IPS DF 19.7 (cell line): ENCODE measurements around the gene IQSEC1.
"Not testable (repeated sequence)": the region's sequence is repeated elsewhere in the genome, so short reads cannot be mapped to it uniquely, and the experiment has no call there.

Source experiments
- DNase-seq: peaks from one replicate; pipeline ENCODE4 v3.0.0-alpha.2; 2013; ENCODE audit warnings: low read depth, low spot score

Gene IQSEC1

DNA sequence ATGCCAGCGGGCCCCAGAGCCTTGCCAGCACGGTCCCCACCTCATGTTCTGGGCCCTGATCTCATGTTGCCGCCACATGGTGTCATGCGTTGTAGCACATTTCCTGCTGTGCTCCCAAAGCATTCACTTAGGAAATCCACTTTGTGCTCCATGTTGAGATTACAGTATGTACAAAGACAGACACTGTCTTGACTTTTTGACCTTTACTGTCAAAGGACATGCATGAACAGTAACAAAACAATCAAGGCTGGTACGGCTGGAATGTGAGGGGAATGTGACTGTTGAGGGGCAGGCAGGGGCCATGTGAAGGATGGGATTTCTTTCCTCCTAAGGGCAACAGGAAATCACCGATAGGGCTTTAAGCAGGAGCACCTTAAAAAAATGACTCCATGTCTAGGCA lies 178.6 kb downstream of the IQSEC1 start:
- no peak for DNase-seq

DNA sequence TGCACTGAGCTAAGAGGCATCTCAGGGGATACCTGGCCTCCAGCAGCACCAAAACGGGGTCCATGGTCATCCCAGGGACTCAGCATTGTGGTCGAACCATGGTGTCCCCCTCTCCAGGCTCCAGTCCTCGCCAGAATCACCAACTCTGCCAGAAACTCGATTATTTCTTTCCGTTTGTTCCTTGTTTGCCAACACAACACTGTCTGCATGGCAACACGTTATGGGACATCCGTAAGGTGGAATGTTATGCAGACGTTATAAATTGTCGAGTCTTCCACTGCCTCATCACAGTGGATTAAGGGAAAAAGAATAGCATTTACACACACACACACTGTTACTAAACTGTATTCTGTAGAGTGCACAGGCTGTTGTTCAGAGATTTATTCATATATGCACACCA lies 179.4 kb downstream of the IQSEC1 start:
- no peak for DNase-seq

DNA sequence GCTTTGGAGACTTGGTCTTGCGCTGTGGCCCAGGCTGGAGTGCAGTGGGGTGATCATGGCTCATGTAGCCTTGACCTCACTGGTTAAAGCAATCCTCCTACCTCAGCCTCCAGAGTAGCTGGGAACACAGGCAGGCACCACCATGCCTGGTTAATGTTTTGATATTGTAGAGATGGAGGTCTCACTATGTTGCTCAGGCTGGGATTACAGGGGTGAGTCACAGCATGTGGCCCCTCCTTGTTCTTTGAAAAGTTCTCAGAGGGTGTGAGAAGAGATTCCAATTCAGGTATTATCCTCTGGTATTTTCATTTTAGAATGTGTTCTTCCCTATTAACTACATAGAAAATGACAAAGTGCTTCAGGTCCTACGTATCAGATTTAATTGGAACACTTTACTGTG lies 180.0 kb downstream of the IQSEC1 start:
- DNase-seq = no peak

DNA sequence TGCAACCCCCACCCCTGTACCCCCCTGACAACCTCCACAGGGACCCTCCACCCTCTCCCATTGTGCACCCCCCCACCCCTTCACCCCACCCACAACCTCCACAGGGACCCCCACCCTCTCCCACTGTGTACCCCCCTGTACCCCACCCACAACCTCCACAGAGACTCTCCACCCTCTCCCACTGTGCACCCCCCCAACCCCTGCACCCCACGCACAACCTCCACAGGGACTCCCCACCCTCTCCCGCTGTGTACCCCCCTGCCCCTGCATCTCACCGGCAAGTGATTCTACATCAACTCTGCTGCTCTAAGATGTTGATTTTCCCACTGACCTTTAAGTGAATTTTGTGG lies 180.4 kb downstream of the IQSEC1 start:
- no peak for DNase-seq

DNA sequence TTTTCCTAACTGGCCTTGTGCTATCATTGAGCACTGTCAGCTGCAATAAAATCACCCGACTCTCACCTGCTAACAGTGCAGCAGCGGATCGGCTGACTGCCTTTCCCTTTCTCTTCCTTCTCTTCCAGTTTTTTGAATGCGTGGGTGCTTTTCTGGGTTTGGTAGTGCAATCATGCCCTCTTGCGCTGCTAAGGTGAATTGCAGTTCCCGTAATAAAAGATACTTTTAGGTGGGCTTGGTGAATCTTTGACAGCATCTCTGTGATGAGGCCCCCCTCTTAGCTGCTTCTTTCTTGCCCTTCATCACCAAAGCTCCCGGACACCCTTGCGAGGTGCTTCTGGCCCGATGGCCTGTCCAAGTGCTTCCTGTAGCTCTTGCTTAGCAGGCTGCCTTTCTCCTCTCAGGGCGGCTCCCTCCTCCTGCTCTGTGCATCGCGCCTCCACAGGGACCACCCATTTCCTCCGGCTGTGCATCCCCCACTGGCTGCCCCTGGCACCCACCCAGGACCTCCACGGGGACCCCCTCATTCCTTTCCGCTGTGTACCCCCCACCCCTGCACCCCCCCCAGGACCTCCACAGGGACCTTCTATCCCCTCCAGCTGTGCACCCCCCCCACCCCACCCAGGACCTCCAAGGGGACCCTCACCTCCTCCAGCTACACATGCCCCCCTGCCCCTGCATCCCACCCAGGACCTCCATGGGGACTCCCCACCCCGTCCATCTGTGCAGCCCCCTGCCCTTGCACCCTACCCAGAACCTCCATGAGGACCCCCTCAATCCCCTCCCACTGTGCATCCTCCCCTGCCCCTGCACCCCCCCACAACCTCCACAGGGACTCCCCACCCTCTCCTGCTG lies 181.0 kb downstream of the IQSEC1 start:
- DNase-seq = no peak

DNA sequence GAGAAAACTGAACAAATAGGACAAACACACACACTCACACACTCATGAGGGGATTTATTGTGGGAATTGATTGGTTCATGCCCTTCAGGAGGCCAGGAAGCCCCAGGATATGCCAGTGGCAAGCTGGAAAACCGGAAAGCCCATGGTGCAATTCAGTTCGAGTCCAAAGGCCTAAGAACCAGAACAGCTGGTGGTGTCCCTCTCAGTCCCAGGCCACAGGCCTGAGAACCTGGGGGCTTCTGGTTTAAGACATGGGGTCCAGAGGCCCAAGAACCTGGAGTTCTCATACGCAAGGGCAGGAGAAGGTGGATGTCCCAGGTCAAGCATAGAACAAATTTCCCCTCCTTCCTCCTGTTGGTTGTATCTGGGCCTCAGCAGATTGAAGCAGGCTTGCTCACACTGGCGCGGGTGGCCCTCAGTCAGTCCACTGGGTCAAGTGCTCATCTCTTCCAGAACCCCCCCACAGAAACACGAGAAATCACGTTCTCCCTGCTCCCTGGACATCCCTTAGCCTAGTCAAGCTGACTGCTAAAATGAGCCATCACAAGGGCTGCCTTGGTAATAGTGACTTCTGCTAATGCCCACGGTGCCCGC lies 181.7 kb downstream of the IQSEC1 start:
- DNase-seq = no peak

DNA sequence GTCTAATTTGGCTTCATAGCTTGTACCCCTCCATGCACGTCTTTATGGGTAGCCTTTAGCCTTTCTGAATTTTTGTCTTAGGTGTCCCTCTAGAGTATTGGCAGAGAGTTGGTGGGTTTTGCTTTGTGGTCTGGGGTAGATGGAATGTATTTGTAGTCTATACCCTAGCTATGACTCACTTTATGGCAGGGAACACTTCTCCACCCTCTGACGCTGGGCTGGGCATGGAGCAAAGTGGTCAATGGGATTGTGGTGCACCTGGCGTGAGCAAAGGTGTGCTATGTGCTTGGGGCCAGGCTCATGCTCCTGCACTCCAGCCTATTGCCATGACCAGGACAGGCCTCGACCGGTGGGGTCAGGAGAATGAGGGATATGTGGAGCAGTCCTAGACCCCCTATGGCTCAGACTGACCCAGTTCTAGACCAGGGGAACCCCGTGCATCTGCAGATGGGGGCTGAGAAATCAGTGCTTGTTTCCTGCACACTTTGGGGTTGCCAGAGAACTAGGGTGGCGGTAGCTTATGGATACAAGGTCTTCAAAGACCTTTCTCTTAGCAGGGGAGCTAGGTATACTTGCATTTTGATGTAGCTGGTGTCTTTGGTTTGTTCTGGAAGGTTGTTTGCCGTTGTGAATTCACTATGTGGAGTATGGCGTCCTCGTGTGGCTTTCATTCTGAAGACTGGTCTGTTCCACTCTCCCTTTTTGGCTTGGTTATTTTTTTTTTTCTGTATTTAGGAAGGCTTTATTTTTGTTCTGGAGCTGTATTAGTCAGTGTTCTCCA lies 182.4 kb downstream of the IQSEC1 start:
- no peak for DNase-seq

DNA sequence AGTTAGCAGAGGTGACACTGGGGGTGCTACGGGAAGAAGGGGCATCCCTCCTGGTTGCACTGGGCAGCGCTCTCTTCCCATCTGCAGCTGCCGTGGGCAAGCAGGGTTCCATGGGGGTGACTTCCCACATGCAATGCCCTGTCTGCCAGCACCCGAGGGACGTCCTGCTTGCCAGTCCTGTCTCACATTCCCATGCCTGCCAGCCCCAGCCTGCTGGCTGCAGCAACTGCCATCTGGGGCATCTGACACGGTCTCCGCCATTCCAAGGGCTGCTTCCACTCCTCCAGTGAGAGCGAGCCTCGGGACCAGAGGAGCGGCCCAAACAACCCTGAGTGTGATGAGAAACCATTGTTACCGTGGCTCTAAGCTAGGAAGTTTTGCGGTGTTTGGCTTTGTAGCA lies 186.5 kb downstream of the IQSEC1 start:
- DNase-seq = no peak

DNA sequence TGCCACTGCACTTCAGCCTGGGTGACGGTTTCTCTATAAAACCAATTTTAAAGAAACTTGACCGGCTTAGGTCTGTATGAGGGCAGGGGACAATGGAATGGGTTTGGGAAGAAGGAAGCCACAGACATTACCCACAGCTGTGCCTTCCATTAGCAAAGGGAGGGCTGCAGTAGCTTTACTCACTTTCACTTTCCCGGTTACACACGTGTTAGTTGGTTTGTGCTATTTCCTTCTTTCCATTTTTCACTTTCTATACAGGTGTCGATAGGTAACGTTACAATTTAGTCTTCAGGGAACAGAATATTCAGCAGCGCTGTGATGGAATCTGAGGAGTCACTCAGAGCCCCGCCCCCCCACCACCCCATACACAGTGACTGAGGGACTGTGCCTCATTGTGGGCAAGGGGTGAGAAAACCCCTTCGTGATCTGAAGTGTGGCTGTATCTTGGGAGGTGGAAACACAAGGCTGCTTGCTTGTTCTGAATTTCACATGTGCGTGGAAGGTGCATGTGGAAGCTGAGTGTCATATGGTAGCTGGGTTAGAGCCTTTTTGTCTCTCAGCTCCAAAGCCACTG lies 187.0 kb downstream of the IQSEC1 start:
- no peak for DNase-seq

DNA sequence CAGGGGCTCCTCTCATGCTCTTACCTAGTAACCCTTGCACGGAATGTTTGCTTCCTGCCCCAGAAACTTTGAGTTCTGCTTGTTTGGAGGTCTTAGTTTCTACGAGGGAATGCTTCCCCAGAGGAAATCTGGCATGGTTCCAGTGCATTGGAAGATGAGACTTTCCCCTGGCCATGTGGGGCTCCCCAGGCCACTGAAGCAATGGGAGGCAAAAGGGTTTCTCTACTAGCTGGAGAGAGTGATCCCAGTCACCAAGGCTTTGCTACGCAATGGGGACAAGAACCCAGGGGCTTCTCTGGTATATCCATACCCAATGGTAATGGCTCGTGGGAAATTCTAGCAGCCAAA lies 187.7 kb downstream of the IQSEC1 start:
- no peak for DNase-seq

DNA sequence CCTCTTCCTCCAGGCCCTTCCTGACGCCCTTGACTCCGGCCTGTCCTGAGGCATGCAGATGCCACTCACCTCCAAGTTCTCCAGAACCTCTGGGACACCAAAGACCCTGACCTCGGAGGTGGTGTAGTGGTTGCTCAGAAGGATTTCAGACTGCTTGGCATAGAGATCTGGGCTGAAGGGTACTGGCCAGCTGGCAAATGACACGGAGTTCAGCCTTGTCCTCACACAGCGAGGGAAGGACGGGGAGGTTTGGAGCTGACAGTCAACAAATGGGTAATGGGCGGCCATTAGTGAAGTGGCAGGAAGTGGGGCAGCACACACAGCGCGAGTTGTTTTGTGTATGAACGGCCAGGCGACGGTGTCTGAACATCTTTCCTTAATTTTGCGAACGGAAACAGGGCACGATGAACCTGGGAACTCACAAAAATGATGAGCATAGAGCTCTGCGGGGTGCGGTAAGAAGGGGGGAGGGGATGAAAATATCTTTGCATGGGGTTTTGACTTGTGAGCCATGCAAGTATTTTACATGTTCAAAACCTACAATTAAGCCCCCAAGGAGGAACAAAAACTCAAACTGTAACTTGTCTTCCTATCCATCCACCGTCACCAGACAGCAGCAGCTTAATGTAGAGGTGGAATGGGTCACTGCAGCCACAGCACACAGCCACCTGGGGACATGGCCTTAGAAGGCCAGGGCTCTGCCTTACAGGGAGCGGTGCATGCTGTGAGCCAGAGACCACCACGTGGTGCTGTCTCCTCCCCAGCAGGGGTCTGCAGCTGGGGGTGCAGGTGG lies 188.2 kb downstream of the IQSEC1 start:
- no peak for DNase-seq

DNA sequence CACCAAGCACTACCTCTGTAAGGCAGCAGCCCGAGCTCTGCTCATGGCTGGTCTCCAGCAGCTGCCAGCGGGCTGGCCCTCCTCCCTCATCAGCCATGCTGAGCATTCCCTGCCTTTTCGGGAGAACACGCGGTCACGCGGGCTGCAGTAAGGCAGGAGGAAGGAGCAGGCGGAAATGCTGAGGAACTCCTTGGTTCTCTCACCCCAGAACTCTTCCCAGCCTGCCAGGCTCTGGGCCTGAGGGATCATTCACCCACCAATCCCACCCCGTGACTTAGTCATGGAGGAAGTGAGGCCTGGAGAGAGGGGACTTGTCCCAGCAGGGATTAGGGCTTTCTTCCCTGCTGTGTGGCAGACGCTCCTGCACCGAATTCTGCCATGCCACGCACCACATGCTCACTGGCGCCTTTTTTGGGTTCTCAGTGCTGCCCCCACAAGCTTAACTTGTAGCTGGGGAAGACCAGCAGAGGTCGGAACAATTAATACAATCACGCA lies 189.0 kb downstream of the IQSEC1 start:
- no peak for DNase-seq

DNA sequence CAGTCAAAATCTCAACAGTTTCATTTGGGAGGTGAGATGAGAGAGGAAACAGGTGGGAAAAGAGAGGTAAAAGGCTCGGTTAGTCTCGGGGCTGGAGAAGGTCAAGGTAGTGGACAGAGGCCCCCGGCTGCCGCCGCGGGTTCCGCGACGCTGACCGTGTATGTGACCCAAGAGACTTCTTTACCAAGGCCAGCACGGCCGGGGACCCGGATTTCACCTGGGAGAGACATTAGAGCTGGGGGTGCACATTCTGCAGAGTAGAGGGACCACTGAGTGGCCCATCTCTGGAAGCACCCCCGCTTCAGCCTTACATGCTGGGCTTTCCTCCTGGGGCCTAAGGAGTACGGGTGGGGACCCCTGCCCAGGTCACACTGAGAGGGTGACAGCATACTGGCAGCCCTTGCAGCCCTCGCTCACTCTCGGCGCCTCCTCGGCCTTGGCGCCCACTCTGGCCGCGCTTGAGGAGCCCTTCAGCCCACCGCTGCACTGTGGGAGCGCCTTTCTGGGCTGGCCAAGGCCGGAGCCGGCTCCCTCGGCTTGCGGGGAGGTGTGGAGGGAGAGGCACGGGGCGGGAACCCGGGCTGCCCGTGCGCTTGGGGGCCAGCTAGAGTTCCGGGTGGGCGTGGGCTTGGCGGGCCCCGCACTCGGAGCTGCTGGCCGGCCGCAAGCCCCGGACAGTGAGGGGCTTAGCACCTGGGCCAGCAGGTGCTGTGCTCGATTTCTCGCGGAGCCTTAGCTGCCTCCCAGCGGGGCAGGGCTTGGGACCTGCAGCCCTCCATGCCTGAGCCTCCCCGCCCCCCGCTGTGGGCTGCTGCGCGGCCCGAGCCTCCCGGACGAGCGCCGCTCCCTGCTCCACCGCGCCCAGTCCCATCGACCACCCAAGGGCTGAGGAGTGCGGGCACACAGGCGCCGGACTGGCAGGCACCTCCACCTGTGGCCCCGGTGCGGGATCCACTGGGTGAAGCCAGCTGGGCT lies 190.6 kb downstream of the IQSEC1 start:
- no peak for DNase-seq

DNA sequence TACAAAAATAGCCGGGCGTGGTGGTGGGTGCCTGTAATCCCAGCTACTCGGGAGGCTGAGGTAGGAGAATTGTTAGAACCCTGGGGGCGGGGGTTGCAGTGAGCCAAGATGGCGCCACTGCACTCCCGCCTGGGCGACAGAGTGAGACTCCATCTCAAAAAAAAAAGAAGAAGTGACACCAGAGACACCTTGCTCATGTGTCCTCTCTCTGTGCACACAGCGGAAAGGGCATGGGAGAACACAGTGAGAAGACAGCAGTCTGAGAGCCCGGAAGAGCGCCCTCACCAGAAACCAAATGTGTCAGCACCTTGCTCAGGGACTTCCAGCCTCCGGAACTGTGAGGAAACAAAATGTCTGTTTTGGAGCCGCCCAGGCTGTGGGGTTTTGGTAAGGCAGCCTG lies 191.4 kb downstream of the IQSEC1 start:
- DNase-seq = not testable (repeated sequence)

DNA sequence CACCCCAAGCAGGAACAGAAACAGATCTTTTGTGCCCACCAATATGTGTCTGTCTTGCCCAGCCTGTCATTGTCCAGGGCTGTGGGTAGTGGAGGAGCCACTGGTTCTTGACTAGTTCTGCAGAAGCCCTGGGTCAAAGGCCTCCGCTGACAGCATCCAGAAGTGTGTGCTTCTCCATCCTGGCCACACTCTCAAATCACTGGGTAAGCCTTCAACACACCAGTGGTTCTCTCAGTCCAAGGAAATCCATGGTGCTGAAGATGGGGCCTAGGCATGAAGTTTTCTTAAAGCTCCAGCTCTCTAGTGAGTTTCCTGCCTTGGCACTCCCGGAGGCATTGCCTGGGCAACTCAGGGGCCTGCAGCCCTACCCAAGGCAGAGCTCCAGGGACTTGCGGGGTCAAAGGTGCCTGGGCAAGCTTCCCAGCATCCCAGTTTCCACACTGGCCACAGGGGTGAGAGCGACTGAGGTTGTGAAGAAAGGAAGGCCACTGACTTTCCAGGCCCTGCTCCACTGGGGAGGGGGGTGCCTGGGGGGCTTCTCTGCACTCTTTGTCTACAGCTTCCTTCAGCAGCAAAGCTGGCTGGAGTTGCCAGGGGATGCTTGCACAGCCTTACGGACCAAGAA lies 193.9 kb downstream of the IQSEC1 start:
- DNase-seq = no peak

DNA sequence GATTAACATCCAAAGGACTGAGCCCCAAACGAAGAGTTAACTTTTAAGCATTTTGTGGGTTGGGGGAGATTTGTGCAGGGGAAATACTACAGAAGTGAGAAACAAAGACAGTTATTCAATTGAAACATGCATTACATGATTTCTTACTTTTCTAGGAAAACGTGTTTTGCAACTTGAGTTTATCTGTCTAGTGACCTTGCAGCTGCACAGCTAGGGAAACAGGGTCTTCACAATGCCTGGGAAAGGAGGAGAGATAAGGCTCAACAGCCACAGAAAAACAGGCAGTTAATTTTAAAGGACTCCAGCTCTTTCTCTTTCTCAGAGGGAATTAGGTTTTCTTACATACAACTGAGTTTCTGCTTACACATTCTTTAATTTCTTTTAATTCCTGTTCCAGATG lies 194.5 kb downstream of the IQSEC1 start:
- not testable (repeated sequence) for DNase-seq

DNA sequence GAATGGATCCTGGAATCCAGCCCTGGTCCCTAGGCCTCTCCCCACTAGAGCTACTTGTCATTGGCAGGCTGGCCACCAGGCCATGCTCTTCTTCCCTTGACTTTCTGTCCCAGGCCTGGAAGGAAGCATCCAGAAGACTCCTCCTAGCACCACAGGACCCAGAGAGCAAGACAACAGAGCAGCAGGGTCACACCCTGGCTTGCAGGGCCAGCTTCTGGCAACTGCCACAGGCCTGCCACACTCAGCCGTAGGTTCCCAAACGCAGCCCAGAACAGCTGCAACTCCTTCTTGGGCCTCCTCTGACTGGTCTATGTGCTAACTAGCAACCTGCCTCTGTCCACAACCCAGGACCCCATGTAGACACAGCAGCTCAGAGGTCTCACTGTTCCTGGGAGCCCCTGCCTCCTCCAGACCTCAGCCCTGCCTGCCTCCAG lies 195.1 kb downstream of the IQSEC1 start:
- DNase-seq = no peak

DNA sequence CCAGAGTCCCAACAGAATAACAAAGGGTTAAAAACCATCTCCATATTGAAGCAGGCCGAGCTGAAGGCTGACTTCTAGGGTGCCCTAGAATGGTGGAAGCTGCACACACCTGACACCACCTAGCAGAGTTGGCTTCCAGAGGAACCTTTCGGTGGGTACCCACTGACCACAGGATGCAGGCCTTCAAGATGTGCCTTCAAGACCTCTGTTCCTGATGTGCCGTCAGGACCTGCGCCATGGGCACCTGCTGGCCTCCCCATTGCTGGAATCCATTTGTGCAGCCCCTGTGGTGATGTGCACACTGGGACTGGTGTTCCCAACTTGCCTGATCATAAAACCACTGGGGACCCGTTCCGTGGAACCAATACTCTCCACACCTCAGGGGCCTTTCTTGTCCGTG lies 196.2 kb downstream of the IQSEC1 start:
- DNase-seq = no peak
